Gastroesophageal sphincter (tissue), 4 donors: ENCODE results near the gene ATF3. TPM values are rescaled to one million over a fixed set of nuclear protein-coding genes. Genes with fewer than 3 reads are reported as not detected.

ENCODE experiments used
- ATAC-seq: fragments of 150-250 bp; one replicate; pipeline ENCODE4 v1.9.1; 2016; ENCODE audit warnings: mild to moderate bottlenecking, moderate library complexity
- H3K27ac ChIP-seq, 4 donors: fragments of 200-600 bp; sonication (generic) in 3 of 4; 1 replicate in 3 of 4; 2 replicates in 1 of 4; pipeline ENCODE4 v1.5.1; 2016 to 2019
- H3K27me3 ChIP-seq: fragments of 200-600 bp; sonication (generic); one replicate; pipeline ENCODE4 v1.5.1; 2019
- H3K36me3 ChIP-seq, 2 donors: fragments of 200-600 bp; sonication (generic); one replicate each; pipeline ENCODE4 v1.5.1; 2019; ENCODE audit warnings: control low read depth in 1 of 2
- H3K4me1 ChIP-seq, 3 donors: fragments of 200-600 bp; sonication (generic); 1 replicate in 2 of 3; 2 replicates in 1 of 3; pipeline ENCODE4 v1.5.1; 2016 to 2019; ENCODE audit warnings: control low read depth in 2 of 3
- H3K4me3 ChIP-seq, 2 donors: fragments of 200-600 bp; sonication (generic); one replicate each; pipeline ENCODE4 v1.5.1; 2019; ENCODE audit warnings: mild to moderate bottlenecking in 1 of 2, moderate library complexity in 1 of 2
- H3K9me3 ChIP-seq, 3 donors: fragments of 200-600 bp; sonication (generic); one replicate each; pipeline ENCODE4 v1.5.1; 2017 to 2019; ENCODE audit warnings: control low read depth in 2 of 3
- EP300 ChIP-seq: sonication (generic); formaldehyde crosslinking; IDR thresholded peaks from one replicate; pipeline ENCODE4 v1.6.1; 2017; ENCODE audit warnings: antibody characterized with exemption, mild to moderate bottlenecking
- POLR2A ChIP-seq, 2 donors: fragments of 450-650 bp; IDR thresholded peaks; one replicate each; pipeline ENCODE4 v1.6.1; 2017; ENCODE audit warnings: antibody characterized with exemption in 2 of 2, mild to moderate bottlenecking in 2 of 2, moderate library complexity in 1 of 2
- POLR2AphosphoS5 ChIP-seq: sonication (generic); formaldehyde crosslinking; IDR thresholded peaks from one replicate; pipeline ENCODE4 v1.6.1; 2017; ENCODE audit warnings: antibody characterized with exemption
- WGBS, 2 donors: methylation state at CpG; one replicate each; pipeline ENCODE4 v1.1.5; 2018; ENCODE audit warnings: low coverage in 1 of 2; 5-methylcytosine and 5-hydroxymethylcytosine counted together
- total RNA-seq, 4 donors: library from RNA; depleted of rRNA; stranded (reverse); fragments of >200 nt; gene quantifications; one replicate each; pipeline ENCODE4 v1.1.0, GENCODE V29; 2016
- TF ChIP-seq, protein P1 (sequence below), 4 experiments: fragments of 200-600 bp in 2 of 4; fragments of 450-650 bp in 2 of 4; sonication (generic) in 1 of 4; IDR thresholded peaks; one replicate each; pipeline ENCODE4 v1.5.1; 2017 to 2019; ENCODE audit warnings: antibody characterized with exemption in 4 of 4, mild to moderate bottlenecking in 2 of 4, moderate library complexity in 2 of 4

ATF3 gene
- total RNA-seq, 4 donors from 2014 or later, result 4.0 to 17.2 (median 9.4) TPM

DNA sequence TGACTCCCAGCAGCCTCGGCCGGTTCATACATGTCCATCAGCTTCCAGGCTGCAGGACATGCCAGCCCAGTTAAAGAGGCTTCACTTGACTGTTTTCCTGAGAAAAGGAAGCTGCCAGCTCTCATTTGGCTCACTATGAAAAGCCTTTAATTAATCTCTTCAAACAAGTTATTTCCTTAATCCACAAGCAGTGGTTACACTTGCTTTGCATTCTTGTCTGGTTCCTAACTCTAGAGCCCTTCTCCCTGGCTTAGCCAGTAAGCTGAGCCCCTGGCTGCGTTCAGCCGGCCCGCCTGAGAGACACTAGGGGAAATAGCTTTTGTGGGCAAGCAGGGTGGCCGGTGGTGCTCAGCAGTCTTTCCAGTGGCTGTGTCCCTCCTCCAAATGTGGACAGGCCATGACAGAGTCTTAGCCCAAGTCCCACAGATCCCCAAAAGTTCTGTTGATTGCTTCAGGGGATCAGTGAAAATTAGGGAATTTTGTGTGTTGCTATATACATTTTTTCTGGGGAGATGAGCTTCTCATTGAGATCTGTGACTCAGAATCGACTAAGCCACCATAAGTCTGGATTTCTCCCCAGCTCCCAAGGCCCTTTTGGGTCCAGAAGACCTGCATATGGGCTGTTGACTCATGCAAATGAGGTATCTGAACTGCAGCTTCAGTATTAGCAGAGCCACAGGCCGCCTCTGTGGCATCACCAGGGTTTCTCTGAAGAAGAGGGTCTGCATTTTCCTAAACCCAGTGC, 10.1 kb downstream of the ATF3 start:
- TF ChIP-seq POLR2A (IDR thresholded peaks at IDR 0.05) (no peak), EP300 (no peak), POLR2AphosphoS5 (no peak)
- TF ChIP-seq, protein P1, sequence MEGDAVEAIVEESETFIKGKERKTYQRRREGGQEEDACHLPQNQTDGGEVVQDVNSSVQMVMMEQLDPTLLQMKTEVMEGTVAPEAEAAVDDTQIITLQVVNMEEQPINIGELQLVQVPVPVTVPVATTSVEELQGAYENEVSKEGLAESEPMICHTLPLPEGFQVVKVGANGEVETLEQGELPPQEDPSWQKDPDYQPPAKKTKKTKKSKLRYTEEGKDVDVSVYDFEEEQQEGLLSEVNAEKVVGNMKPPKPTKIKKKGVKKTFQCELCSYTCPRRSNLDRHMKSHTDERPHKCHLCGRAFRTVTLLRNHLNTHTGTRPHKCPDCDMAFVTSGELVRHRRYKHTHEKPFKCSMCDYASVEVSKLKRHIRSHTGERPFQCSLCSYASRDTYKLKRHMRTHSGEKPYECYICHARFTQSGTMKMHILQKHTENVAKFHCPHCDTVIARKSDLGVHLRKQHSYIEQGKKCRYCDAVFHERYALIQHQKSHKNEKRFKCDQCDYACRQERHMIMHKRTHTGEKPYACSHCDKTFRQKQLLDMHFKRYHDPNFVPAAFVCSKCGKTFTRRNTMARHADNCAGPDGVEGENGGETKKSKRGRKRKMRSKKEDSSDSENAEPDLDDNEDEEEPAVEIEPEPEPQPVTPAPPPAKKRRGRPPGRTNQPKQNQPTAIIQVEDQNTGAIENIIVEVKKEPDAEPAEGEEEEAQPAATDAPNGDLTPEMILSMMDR (IDR thresholded peaks at IDR 0.05), result no peak
- WGBS, 2 donors, result 67 to 89% methylated on average over 2 to 3 of the region's 8 CpGs
- no peak for ATAC-seq
- Histone ChIP-seq H3K27me3 (no peaks in the 10 kb centered on the region), H3K4me1 (peaks cover 0 to 7% (median 0%) of the 10 kb centered on the region in 3 donors), H3K4me3 (no peak overlapping the region), H3K36me3 (peaks cover 0 to 64% of the 10 kb centered on the region in 2 donors), H3K27ac (no peak overlapping the region), H3K9me3 (no peaks in the 10 kb centered on the region)

DNA sequence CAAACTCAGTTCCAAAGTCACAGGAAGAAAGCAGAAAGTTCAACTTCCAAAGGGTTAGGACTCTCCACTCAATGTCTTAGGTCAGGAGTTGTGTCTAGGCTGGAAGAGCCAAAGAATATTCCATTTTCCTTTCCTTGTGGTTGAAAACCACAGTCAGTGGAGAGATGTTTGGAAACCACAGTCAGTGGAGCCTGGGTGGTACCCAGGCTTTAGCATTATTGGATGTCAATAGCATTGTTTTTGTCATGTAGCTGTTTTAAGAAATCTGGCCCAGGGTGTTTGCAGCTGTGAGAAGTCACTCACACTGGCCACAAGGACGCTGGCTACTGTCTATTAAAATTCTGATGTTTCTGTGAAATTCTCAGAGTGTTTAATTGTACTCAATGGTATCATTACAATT, 11.7 kb downstream of the ATF3 start:
- H3K4me1 ChIP-seq, result no peaks in the 10 kb centered on the region
- no peak overlapping the region for H3K27ac ChIP-seq
- H3K9me3 ChIP-seq, result no peaks in the 10 kb centered on the region
- H3K36me3 ChIP-seq, result peaks cover 0 to 60% of the 10 kb centered on the region in 2 donors
- H3K27me3 ChIP-seq, result no peaks in the 10 kb centered on the region
- 75 to 93% methylated on average over 1 of the region's 1 CpG for WGBS, 2 donors
- ATAC-seq, result no peak
- no peak overlapping the region for H3K4me3 ChIP-seq
- TF ChIP-seq, protein P1 (IDR thresholded peaks at IDR 0.05), result no peak
- no peak for TF ChIP-seq EP300
- TF ChIP-seq POLR2AphosphoS5, result no peak
- no peak for TF ChIP-seq POLR2A (IDR thresholded peaks at IDR 0.05)

DNA sequence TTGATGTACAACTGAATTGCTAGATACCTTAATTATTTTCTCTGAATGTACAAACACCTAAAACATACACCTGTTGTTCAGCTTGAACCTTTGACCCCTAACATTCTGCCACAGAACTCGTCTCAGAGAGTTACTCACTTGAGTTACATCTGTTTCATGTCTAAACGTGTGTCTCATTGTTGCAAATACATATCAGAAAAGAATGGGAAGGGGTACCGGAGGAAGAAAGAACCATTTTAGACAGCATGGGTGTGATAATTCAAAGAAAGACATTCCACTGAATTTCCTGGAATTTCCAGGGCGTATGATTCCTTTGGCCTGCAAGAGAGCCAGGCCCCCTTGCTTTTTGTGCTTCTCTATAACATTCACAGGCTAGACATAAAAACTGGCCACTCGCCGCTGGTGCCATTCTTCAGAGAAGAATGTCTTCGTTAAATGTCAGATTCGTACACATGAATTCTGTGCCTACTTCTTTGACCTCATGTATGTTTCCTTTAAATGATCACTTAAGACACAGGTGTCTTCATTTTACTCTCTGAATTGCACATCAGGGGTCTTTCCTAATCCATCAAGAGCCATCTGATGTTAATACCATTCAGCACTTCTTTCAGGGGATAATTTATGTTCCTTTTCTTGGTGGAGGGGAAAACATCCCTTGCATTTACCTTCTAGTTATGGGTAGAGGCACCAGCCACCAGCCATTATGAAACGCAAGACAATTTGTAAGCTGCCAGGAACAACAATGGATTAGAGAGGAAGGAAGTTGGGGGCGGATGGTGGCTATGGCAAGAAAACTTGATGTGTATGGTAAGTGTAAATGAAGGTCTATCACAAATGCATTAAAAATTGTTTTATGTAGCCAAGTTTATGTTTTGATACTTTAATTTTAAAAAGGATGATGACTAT, 12.7 kb downstream of the ATF3 start:
- WGBS, 2 donors, result 68 to 72% methylated on average over 10 of the region's 10 CpGs
- TF ChIP-seq POLR2A (IDR thresholded peaks at IDR 0.05) (no peak), EP300 (no peak), POLR2AphosphoS5 (no peak)
- TF ChIP-seq, protein P1 (IDR thresholded peaks at IDR 0.05), result no peak
- ATAC-seq, result no peak
- peaks cover 0 to 50% of the 10 kb centered on the region in 2 donors for H3K36me3 ChIP-seq
- no peaks in the 10 kb centered on the region for H3K27me3 ChIP-seq
- no peak overlapping the region for H3K4me3 ChIP-seq
- no peaks in the 10 kb centered on the region for H3K9me3 ChIP-seq
- no peak overlapping the region for H3K27ac ChIP-seq
- H3K4me1 ChIP-seq, result no peaks in the 10 kb centered on the region

DNA sequence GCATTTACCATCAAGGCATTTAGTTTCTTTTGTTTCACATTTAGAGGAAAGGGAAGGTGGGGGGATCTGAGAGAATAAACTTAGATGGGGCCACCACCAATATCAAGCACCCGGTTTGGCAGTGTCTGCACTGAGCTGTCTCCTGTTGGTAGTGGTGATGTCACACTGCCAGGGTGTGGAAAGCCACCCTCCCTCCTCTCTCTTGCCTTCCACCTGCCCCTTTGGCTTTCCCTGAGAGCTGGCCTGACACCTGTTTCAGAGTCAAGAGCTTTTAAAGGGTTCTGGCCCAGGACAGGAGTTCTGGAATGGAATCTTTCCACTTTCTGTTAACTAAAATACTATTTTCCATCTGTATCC, 13.4 kb downstream of the ATF3 start:
- H3K4me3 ChIP-seq, result no peak overlapping the region
- H3K27ac ChIP-seq, result no peak overlapping the region
- H3K9me3 ChIP-seq, result no peaks in the 10 kb centered on the region
- peaks cover 0 to 44% of the 10 kb centered on the region in 2 donors for H3K36me3 ChIP-seq
- no peaks in the 10 kb centered on the region for H3K27me3 ChIP-seq
- 75% methylated on average over 1 of the region's 1 CpG; no CpG with 5 or more reads in 1 of the 2 donors for WGBS, 2 donors
- no peaks in the 10 kb centered on the region for H3K4me1 ChIP-seq
- TF ChIP-seq POLR2AphosphoS5 (no peak), POLR2A (IDR thresholded peaks at IDR 0.05) (no peak), EP300 (no peak)
- TF ChIP-seq, protein P1 (IDR thresholded peaks at IDR 0.05), result no peak
- no peak for ATAC-seq
